OCI-LY7 (cell line): ENCODE data around the gene PSG3. TPM values are rescaled to one million over a fixed set of nuclear protein-coding genes. Genes with fewer than 3 reads are reported as not detected.
"Not testable (repeated sequence)": the region's sequence is repeated elsewhere in the genome, so short reads cannot be mapped to it uniquely, and the experiment has no call there.

Experiments used
- BruUV-seq: library from RNA; stranded (reverse); fragments of 400-500 nt; replicated peaks from 2 replicates; lab custom pipeline; 2021; lab: Mats Ljungman, UMichigan
- CTCF ChIA-PET: fragments of 300-600 bp; sonication (Branson Sonifier 250); formaldehyde crosslinking; loops from one replicate; lab custom pipeline; 2022; ENCODE audit warnings: antibody characterized with exemption; ENCODE audit not compliant: unreplicated experiment; lab: Charles Lee
- POLR2A ChIA-PET: fragments of 300-600 bp; sonication (Branson Sonifier 250); formaldehyde crosslinking; loops from one replicate; lab custom pipeline; 2022; ENCODE audit warnings: antibody characterized with exemption; lab: Charles Lee
- DNase-seq: peaks from one replicate; pipeline ENCODE4 v3.0.0-alpha.2; 2015; ENCODE audit warnings: low spot score
- H2AFZ ChIP-seq: fragments of 200-600 bp; sonication (generic), shearing (Covaris generic); 2 replicates; pipeline ENCODE4 v1.6.1; 2014; ENCODE audit warnings: mild to moderate bottlenecking, antibody characterized with exemption, low read length, moderate library complexity
- H3K27ac ChIP-seq: fragments of 200-600 bp; sonication (generic); 2 replicates; pipeline ENCODE4 v1.5.1; 2014; ENCODE audit warnings: mixed run types, low read depth, mild to moderate bottlenecking, moderate library complexity, low read length, inconsistent platforms; ENCODE audit not compliant: poor library complexity, severe bottlenecking
- H3K36me3 ChIP-seq: fragments of 200-600 bp; sonication (generic); 2 replicates; pipeline ENCODE4 v1.6.1; 2014; ENCODE audit warnings: mild to moderate bottlenecking, antibody characterized with exemption, low read length, moderate library complexity, mixed read lengths; ENCODE audit not compliant: insufficient read depth
- H3K4me1 ChIP-seq: fragments of 200-600 bp; sonication (generic); 2 replicates; pipeline ENCODE4 v1.5.1; 2014; ENCODE audit warnings: mild to moderate bottlenecking, low read length; ENCODE audit not compliant: insufficient read depth, poor library complexity, severe bottlenecking
- H3K4me2 ChIP-seq: fragments of 200-600 bp; sonication (generic); 2 replicates; pipeline ENCODE4 v1.6.1; 2014; ENCODE audit warnings: mild to moderate bottlenecking, low read length
- H3K4me3 ChIP-seq: fragments of 200-600 bp; sonication (generic); 2 replicates; pipeline ENCODE4 v1.5.1; 2014; ENCODE audit warnings: mild to moderate bottlenecking, low read depth, low read length; ENCODE audit not compliant: poor library complexity, severe bottlenecking
- H3K79me2 ChIP-seq: fragments of 200-600 bp; sonication (generic); 2 replicates; pipeline ENCODE4 v1.6.1; 2016; ENCODE audit warnings: low read depth, mild to moderate bottlenecking, low read length, moderate library complexity, mixed read lengths; ENCODE audit not compliant: insufficient read depth
- H3K9me2 ChIP-seq: fragments of 200-600 bp; sonication (generic); 2 replicates; pipeline ENCODE4 v1.6.1; 2016; ENCODE audit warnings: mild to moderate bottlenecking, low read length, mixed read lengths; ENCODE audit not compliant: insufficient read depth
- H3K9me3 ChIP-seq: fragments of 200-600 bp; sonication (generic); 2 replicates; pipeline ENCODE4 v1.6.1; 2014; ENCODE audit warnings: mild to moderate bottlenecking, mixed run types, low read length, mixed read lengths
- H4K20me1 ChIP-seq: fragments of 200-600 bp; sonication (generic); 2 replicates; pipeline ENCODE4 v1.6.1; 2014; ENCODE audit warnings: mild to moderate bottlenecking, antibody characterized with exemption, low read length, moderate library complexity, mixed read lengths; ENCODE audit not compliant: insufficient read depth
- EZH2phosphoT487 ChIP-seq: fragments of 200-600 bp; sonication (generic); IDR thresholded peaks from 2 replicates; pipeline ENCODE4 v1.6.1; 2018; ENCODE audit warnings: low read depth, borderline replicate concordance, mild to moderate bottlenecking, mixed run types, antibody characterized with exemption, low read length, moderate library complexity, mixed read lengths
- intact Hi-C: fragments of 100-400 bp; cut with micrococcal nuclease; formaldehyde crosslinking; loops from one replicate; pipeline ENCODE4 v1.10.0; 2022; ENCODE audit not compliant: unreplicated experiment
- total RNA-seq, 2 experiments: library from RNA; depleted of rRNA in 1 of 2; stranded (reverse); fragments of >200 nt in 1 of 2; shearing (Covaris generic) in 1 of 2; gene quantifications; 2 replicates each; pipeline ENCODE4 v1.2.3, GENCODE V29; 2014 to 2022
- TF ChIP-seq, protein P1 (sequence below): fragments of 200-600 bp; sonication (generic); conservative IDR thresholded peaks from 2 replicates; pipeline ENCODE4 v1.5.1; 2014; ENCODE audit warnings: mild to moderate bottlenecking, antibody characterized with exemption, low read length, moderate library complexity, mixed read lengths

Gene PSG3
- total RNA-seq, 2 experiments from 2014 or later = not detected

- H3K4me2 ChIP-seq, H3K36me3 ChIP-seq, H2AFZ ChIP-seq, H3K27ac ChIP-seq, H3K79me2 ChIP-seq, H3K4me3 ChIP-seq, CTCF ChIA-PET, H3K9me2 ChIP-seq, intact Hi-C loops, DNase-seq, BruUV-seq, H4K20me1 ChIP-seq, H3K4me1 ChIP-seq, POLR2A ChIA-PET, H3K9me3 ChIP-seq: not testable (repeated sequence)
These were observed 26.3 kb downstream of the PSG3 start for GRCh38 chr19:42714000-42714399.

DNA sequence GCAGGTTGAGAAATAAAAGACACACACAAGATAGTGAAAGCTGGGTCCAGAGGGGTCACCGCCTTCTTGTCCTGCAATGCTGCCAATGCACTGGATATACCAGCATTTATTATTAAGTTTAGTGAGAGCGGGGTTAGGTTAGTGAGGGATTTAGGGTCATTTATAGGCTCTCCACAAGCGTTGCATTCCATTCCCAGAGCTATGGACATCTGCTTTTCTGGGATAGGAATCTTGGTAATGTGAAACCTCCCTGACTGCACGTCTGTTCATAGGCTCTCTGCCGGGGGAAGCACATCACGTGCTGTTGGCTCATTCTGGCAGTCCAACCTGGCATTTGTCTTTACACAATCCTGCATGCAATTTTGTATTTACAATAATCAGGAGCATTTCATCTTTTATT, 27.5 kb downstream of the PSG3 start:
- H3K27ac ChIP-seq, H3K79me2 ChIP-seq, H3K4me3 ChIP-seq, CTCF ChIA-PET, H3K4me2 ChIP-seq, H3K36me3 ChIP-seq, H3K9me2 ChIP-seq, H4K20me1 ChIP-seq, BruUV-seq, H2AFZ ChIP-seq, H3K9me3 ChIP-seq, POLR2A ChIA-PET, H3K4me1 ChIP-seq, intact Hi-C loops, DNase-seq: not testable (repeated sequence)

GRCh38 chr19:42710986-42711385, 29.3 kb downstream of the PSG3 start:
- H2AFZ ChIP-seq, CTCF ChIA-PET, POLR2A ChIA-PET, H3K4me2 ChIP-seq, H3K79me2 ChIP-seq, H3K4me3 ChIP-seq, H3K36me3 ChIP-seq, H3K9me3 ChIP-seq, H3K4me1 ChIP-seq, DNase-seq, H3K27ac ChIP-seq, H4K20me1 ChIP-seq, H3K9me2 ChIP-seq, BruUV-seq, intact Hi-C loops: not testable (repeated sequence)

DNA sequence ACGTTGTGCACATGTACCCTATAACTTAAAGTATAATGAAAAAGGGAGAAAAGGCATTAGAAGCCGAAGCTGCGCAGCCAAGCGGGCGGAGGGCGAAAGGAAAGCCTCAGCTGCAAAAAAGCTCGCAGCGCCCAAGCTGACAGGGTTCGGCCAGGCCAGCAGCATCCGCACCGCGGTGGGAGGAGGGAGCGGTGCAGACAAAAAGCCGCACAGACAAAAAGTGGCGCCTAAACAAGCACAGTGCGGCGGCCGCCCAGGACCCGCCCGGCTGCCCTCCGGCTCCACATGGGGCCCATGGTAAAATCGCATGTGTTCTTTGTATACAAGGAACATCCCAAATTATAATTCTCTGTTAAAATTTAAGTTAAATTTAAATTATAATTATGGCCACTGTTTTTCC, 42.4 kb downstream of the PSG3 start:
- H2AFZ ChIP-seq = no peak overlapping the region
- ChIA-PET CTCF (no interaction called here), POLR2A (no interaction called here)
- no peaks in the 10 kb centered on the region for H4K20me1 ChIP-seq
- H3K9me2 ChIP-seq = no peaks in the 10 kb centered on the region
- H3K4me2 ChIP-seq = no peak overlapping the region
- H3K79me2 ChIP-seq = no peaks in the 10 kb centered on the region
- no peak overlapping the region for H3K27ac ChIP-seq
- no TSS peak for BruUV-seq
- TF ChIP-seq, protein P1, sequence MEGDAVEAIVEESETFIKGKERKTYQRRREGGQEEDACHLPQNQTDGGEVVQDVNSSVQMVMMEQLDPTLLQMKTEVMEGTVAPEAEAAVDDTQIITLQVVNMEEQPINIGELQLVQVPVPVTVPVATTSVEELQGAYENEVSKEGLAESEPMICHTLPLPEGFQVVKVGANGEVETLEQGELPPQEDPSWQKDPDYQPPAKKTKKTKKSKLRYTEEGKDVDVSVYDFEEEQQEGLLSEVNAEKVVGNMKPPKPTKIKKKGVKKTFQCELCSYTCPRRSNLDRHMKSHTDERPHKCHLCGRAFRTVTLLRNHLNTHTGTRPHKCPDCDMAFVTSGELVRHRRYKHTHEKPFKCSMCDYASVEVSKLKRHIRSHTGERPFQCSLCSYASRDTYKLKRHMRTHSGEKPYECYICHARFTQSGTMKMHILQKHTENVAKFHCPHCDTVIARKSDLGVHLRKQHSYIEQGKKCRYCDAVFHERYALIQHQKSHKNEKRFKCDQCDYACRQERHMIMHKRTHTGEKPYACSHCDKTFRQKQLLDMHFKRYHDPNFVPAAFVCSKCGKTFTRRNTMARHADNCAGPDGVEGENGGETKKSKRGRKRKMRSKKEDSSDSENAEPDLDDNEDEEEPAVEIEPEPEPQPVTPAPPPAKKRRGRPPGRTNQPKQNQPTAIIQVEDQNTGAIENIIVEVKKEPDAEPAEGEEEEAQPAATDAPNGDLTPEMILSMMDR = no peak
- TF ChIP-seq EZH2phosphoT487 = no peak
- H3K9me3 ChIP-seq = no peaks in the 10 kb centered on the region
- intact Hi-C loops = no loop called here
- no peak for DNase-seq
- H3K4me1 ChIP-seq = no peaks in the 10 kb centered on the region
- H3K4me3 ChIP-seq = no peak overlapping the region
- H3K36me3 ChIP-seq = no peaks in the 10 kb centered on the region
